ENCODE data around the gene C11orf58. TPM values are rescaled to one million over a fixed set of nuclear protein-coding genes. Genes with fewer than 3 reads are reported as not detected.

Gene C11orf58
- polyA plus RNA-seq, 6 donors from 2014 or later: 174 to 230 (median 196) TPM

DNA sequence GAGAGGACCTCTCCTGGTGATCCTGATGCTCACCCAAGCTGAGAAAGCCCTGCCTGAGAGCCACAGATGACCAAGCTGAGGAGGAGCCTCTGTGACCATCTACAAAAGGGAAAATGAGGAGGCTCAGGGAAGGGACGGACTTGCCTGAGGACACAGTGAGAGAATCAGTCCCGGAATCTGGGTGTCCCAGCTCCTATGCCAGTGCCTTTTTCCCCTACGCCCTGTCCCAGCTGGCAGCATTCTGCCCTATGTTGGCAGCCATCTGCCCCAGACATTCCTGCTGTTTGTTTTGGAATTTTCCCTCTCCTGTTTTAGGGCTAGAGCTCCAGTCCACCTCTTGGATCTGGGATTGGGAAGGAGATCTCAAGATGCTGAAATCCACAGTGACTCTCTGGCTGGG, 54.6 kb downstream of the C11orf58 start:
- Mint-ChIP-seq H3K4me1 (peaks cover 0 to 7% (median 7%) of the 10 kb centered on the region in 3 donors), H3K27ac (no peak overlapping the region)

DNA sequence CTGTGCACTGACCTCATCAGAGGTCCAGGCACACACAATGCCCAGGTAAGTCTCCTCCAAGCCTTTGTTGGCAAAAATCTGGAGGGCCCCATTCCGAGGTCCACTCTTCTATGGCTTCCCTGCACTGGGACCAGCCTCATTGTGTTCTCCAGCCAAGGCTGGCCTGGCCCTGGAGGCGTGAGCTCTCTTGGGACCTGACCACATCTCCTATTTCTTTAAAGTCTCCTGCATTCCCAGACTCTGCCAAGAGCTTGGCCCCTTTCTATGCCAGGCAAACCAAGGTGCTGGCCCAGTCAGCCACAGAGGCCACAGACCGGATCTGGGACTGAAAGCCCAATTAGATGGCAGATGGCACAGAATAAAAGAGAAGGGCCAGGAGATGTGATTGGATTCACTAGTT, 55.1 kb downstream of the C11orf58 start:
- Mint-ChIP-seq H3K4me1 (peaks cover 0 to 7% (median 7%) of the 10 kb centered on the region in 3 donors), H3K9me3 (no peaks in the 10 kb centered on the region), H3K27me3 (no peaks in the 10 kb centered on the region), H3K36me3 (no peaks in the 10 kb centered on the region), H3K4me3 (no peak overlapping the region), H3K27ac (no peak overlapping the region)
- DNase-seq: no peak
- no peak for ATAC-seq (ENCODE audit: low read depth in 2 of 2)

More for the DNA sequence above, 54.6 kb downstream of the C11orf58 start:
- Mint-ChIP-seq H3K4me3 (no peak overlapping the region), H3K36me3 (no peaks in the 10 kb centered on the region), H3K27me3 (no peaks in the 10 kb centered on the region), H3K9me3 (no peaks in the 10 kb centered on the region)
- ATAC-seq (ENCODE audit: low read depth in 2 of 2) (no peak), DNase-seq (no peak)

DNA sequence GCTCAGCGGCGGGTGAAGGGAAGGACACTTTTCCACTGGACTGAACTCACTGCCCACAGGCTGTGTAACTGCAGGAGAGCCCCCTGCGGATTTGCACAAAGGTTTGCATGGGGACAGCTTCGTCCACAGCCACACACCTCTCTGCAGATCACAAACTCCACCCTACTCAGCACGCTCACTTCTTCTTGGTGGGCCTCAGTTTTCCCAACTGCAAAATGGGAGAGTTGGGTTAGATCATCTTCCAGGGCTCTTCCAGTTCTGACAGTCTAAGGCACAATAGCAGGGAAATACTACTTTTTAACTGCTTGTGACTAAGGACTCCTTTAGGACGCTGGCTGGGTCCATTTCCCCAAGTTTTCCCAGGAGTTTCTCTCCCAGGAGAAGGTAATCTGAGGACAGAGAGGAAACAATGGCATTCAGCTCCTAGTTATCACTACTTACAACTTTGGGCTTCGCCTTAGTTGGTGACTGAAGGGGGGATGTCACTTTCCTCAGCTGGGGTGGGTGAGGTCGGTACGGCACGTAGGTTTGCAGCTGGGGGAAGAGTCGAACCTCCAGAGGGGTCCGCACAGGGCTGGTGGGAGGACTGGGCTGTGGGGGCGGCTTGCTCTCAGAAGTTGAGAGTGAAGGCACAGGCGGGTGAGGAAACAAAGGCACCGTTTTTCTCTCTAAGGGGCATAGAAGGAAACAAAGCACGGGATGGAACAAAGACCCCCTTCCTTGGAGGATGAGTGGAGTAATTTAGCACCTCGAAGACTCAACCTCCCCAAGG, 55.8 kb downstream of the C11orf58 start:
- H3K36me3 Mint-ChIP-seq: no peaks in the 10 kb centered on the region
- no peak for ATAC-seq (ENCODE audit: low read depth in 2 of 2)
- no peaks in the 10 kb centered on the region for H3K9me3 Mint-ChIP-seq

DNA sequence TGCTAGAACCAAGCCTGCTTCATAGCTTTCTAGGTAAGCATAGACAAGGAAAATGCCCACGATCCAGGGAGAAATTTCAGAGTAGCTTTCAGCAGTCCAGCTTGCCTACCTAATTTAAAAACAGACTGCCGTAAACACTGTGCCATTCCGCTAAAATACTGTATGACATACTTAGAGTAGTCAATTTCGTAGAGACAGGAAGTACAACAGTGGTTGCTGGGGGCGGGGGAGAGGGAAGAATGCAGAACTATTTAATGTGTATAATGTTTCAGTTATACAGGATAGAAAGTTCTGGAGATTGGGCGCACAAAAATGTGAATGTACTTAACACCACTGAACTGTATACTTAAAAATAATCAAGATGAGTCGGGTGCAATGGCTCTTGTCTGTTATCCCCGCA, 56.7 kb downstream of the C11orf58 start:
- Mint-ChIP-seq H3K9me3 (no peaks in the 10 kb centered on the region), H3K36me3 (no peaks in the 10 kb centered on the region), H3K27ac (peak overlapping the region in 1 of 6 donors; percentile 35), H3K27me3 (no peaks in the 10 kb centered on the region), H3K4me1 (peaks cover 0 to 7% (median 7%) of the 10 kb centered on the region in 3 donors), H3K4me3 (no peak overlapping the region)
- ATAC-seq (ENCODE audit: low read depth in 2 of 2): no peak
- no peak for DNase-seq

More for the DNA sequence above, 55.8 kb downstream of the C11orf58 start:
- no peaks in the 10 kb centered on the region for H3K27me3 Mint-ChIP-seq
- no peak for DNase-seq
- H3K27ac Mint-ChIP-seq: no peak overlapping the region
- H3K4me1 Mint-ChIP-seq: peaks cover 0 to 7% (median 7%) of the 10 kb centered on the region in 3 donors
- no peak overlapping the region for H3K4me3 Mint-ChIP-seq

DNA sequence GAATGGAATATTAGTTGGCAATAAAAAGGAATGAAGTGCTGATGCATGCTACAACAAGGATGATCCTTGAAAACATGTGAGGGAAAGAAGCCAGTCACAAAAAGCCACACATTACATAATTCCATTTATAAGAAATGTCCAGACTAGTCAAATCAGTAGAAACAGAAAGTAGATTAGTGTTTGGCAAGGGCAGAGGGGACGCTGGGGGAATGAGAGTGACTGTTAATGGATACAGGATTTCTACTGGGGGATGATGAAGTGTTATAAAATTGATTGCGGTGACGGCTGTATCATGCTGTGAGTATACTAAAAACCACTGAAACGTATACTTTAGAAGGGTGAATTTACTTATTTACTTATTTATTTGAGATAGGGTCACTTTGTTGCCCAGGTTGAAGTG, 57.9 kb downstream of the C11orf58 start:
- no peak overlapping the region for H3K4me3 Mint-ChIP-seq
- peaks cover 0 to 7% (median 7%) of the 10 kb centered on the region in 3 donors for H3K4me1 Mint-ChIP-seq
- ATAC-seq (ENCODE audit: low read depth in 2 of 2): no peak
- no peaks in the 10 kb centered on the region for H3K36me3 Mint-ChIP-seq
- no peaks in the 10 kb centered on the region for H3K9me3 Mint-ChIP-seq
- H3K27ac Mint-ChIP-seq: peak overlapping the region in 2 of 6 donors; percentile 6 to 72
- no peaks in the 10 kb centered on the region for H3K27me3 Mint-ChIP-seq
- no peak for DNase-seq

DNA sequence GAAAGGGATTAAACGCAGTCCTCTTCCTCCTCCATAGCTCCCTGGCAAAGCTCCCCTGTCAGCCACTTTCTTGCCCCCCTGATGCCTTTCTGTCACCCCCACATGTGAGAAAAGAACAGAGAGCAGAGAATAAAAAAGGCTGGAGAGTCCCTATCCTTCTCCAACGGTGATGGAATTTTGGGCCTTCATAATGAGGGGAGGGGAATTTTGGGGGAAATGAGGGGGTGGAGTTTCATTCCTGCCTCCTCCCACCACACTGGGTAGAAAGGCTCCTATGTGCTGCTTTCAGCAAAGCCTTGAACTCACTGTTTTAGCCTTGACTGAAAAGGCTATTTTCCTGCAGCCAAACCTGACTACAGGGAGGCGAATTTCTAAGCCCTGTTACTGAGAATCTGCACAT, 59.3 kb downstream of the C11orf58 start:
- peaks cover 0 to 7% (median 7%) of the 10 kb centered on the region in 3 donors for H3K4me1 Mint-ChIP-seq
- ATAC-seq (ENCODE audit: low read depth in 2 of 2): no peak
- no peak overlapping the region for H3K27ac Mint-ChIP-seq
- DNase-seq: no peak
- H3K4me3 Mint-ChIP-seq: no peak overlapping the region
- no peaks in the 10 kb centered on the region for H3K27me3 Mint-ChIP-seq
- no peaks in the 10 kb centered on the region for H3K36me3 Mint-ChIP-seq
- H3K9me3 Mint-ChIP-seq: no peaks in the 10 kb centered on the region

DNA sequence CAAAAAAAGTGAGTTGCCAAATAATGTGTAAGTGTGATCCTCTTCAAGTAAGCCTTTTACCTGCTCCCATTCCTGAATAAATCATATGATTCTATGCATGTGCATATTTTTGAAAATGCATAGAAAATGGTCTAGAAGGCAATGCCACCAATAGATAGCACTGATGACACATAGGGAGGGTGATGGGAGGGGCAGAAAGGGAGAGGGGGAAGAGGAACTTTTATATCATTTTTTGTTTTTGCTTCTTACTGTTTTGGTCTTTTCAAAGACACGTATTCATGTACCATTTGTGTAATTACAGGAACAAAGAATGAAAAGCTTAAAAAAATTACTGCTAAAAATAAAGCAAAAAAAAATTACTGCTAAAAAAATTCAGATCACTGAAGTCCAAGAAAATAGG, 60.8 kb downstream of the C11orf58 start:
- no peaks in the 10 kb centered on the region for H3K36me3 Mint-ChIP-seq
- H3K9me3 Mint-ChIP-seq: no peaks in the 10 kb centered on the region
- H3K4me3 Mint-ChIP-seq: no peak overlapping the region
- no peak overlapping the region for H3K27ac Mint-ChIP-seq
- no peaks in the 10 kb centered on the region for H3K27me3 Mint-ChIP-seq
- H3K4me1 Mint-ChIP-seq: peaks cover 0 to 7% (median 7%) of the 10 kb centered on the region in 3 donors
- no peak for ATAC-seq (ENCODE audit: low read depth in 2 of 2)
- no peak for DNase-seq

DNA sequence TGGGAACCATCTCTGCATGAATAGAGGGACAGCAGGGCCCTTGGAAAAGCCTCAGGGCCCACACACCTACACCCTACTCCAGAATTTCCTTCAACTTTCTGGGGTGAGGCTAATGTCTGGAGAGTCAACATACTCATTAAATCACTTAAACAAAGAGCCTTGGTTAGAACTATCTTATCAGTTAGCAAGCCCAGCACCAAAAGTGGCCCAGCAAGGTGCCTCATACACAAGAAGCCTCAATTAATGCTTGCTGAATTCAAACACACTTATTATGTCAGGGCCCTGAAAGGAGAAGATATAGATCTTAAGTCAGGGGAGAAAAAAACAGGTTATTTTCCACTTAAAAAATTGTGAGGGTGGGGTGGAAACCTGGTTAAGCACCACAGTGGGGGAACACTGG, 61.4 kb downstream of the C11orf58 start:
- DNase-seq: no peak
- Mint-ChIP-seq H3K27me3 (no peaks in the 10 kb centered on the region), H3K4me1 (peaks cover 0 to 6% (median 4%) of the 10 kb centered on the region in 3 donors), H3K9me3 (no peaks in the 10 kb centered on the region), H3K36me3 (no peaks in the 10 kb centered on the region), H3K4me3 (no peak overlapping the region), H3K27ac (no peak overlapping the region)
- ATAC-seq (ENCODE audit: low read depth in 2 of 2): no peak

DNA sequence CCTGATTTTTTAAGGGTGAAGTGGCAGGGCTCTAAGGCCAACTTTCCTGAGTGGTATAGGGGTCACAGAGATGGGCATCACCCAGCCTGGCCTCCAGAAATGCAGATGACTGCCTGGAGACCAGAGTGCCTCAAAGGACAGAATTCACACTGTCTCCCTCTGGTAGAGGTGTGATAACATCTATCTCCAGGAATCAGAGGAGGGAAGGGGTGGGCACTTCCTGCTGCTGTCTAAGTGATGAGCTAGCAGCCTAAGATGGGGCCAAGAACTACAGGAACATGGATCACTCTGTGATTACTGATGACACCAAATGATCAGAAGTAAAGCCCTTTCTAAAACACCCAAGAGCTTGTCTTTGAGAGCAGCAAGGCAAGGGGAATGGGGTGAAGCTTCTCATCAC, 61.9 kb downstream of the C11orf58 start:
- H3K27me3 Mint-ChIP-seq: no peaks in the 10 kb centered on the region
- DNase-seq (no peak), ATAC-seq (ENCODE audit: low read depth in 2 of 2) (no peak)
- H3K9me3 Mint-ChIP-seq: no peaks in the 10 kb centered on the region
- no peak overlapping the region for H3K4me3 Mint-ChIP-seq
- peaks cover 0 to 2% (median 0%) of the 10 kb centered on the region in 3 donors for H3K4me1 Mint-ChIP-seq
- H3K36me3 Mint-ChIP-seq: no peaks in the 10 kb centered on the region
- H3K27ac Mint-ChIP-seq: no peak overlapping the region

DNA sequence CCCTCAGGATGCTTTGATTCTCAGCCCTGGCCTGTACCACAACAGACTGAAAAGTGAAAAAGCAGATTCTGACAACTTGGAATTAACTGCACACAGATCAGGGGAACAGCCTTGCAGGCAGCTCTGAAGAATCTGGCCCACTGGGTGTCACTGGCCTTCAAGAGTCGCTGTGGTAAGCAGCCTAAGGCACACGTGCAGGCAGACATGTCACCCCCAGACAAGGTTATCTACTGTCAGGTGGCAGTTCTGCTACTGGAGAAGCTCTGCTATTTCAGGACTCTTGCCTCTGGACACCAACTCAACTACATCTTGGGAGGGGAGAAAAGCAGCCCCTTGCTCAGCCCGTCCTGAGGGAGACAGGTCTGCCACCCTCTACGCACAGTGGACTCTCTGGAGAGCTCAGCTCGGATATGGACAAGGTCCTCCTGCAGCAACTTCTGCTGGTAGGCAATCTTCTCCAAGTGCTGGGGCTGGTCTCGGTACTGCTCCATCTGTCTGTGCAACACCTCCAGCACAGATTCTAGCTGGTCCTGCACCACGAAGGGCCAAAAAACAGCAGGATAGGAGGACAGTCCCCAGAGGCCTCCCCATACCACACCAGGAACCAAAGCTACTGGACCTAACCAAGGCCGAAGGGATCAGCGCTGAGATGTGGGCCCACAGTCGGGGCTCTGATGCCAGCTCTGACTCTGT, 63.0 kb downstream of the C11orf58 start:
- no peak overlapping the region for H3K4me3 Mint-ChIP-seq
- H3K4me1 Mint-ChIP-seq: no peaks in the 10 kb centered on the region
- no peak for ATAC-seq (ENCODE audit: low read depth in 2 of 2)
- H3K27ac Mint-ChIP-seq: no peak overlapping the region
- DNase-seq: no peak
- no peaks in the 10 kb centered on the region for H3K27me3 Mint-ChIP-seq
- no peaks in the 10 kb centered on the region for H3K9me3 Mint-ChIP-seq
- H3K36me3 Mint-ChIP-seq: no peaks in the 10 kb centered on the region

DNA sequence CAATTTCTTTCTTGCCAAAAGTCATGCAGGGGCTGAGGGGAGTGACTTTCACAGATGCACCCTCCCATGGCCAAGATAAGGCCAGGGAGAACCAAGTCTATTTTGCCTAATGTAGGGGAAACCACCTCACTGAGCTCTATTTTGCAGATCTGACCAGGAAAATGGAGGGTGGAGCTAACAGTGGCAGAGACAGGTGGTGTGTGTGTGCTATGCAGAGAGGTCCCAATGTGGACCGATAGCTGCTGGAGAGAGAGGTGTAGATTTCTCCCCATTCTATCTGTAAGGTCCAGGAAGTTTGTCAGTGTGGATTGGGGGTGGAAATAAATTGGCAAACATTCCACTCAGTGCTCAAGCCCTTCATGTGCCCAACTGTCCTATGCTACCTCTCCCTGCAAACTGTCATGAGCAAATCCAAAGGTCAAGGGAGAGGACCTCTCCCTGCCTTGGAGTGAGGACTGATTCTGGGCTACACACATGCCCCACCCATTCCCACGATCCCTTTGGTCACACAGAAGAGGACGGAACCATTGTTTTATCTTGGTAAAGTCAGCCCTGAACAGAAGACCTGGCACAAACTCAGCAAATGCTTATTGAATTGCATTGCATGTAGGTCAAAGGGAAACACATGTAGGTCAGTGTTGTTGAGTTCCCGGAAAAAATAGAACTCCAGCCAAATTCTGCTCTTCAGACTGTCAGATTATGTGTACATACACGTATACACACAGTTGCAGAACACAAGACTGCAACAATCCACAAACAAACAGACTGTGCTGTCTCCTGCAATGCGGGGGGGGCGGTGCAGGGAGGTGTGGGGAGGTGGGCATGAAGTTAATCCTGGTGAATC, 65.9 kb downstream of the C11orf58 start:
- ATAC-seq (ENCODE audit: low read depth in 2 of 2) (no peak), DNase-seq (no peak)
- no peaks in the 10 kb centered on the region for H3K9me3 Mint-ChIP-seq
- H3K4me1 Mint-ChIP-seq: no peaks in the 10 kb centered on the region
- no peaks in the 10 kb centered on the region for H3K27me3 Mint-ChIP-seq
- no peaks in the 10 kb centered on the region for H3K36me3 Mint-ChIP-seq
- peak overlapping the region in 1 of 8 donors; percentile 1 for H3K4me3 Mint-ChIP-seq
- peak overlapping the region in 1 of 6 donors; percentile 32 for H3K27ac Mint-ChIP-seq

DNA sequence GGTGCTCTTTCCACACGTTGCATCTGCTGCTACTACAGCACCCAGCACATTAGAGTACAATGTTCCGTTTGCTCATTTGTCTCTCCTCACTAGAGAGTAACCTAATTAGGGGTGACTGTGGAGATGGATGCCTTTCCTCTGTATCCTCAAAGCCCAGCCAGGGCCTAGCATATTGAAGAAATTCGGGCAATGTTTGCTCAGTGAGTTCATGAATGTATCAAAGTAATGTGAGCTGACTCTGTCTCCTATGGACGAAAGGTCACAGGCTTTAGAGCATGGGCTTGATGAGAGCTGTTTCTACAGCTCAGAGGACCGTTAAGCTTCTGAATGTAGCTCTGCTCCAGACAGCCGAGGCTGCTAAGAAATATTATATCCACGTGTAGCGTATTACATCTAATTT, 67.5 kb downstream of the C11orf58 start:
- H3K27ac Mint-ChIP-seq: no peak overlapping the region
- no peak overlapping the region for H3K4me3 Mint-ChIP-seq
- no peak for DNase-seq
- no peak for ATAC-seq (ENCODE audit: low read depth in 2 of 2)
- no peaks in the 10 kb centered on the region for H3K4me1 Mint-ChIP-seq
- no peaks in the 10 kb centered on the region for H3K36me3 Mint-ChIP-seq
- H3K9me3 Mint-ChIP-seq: no peaks in the 10 kb centered on the region
- H3K27me3 Mint-ChIP-seq: no peaks in the 10 kb centered on the region

DNA sequence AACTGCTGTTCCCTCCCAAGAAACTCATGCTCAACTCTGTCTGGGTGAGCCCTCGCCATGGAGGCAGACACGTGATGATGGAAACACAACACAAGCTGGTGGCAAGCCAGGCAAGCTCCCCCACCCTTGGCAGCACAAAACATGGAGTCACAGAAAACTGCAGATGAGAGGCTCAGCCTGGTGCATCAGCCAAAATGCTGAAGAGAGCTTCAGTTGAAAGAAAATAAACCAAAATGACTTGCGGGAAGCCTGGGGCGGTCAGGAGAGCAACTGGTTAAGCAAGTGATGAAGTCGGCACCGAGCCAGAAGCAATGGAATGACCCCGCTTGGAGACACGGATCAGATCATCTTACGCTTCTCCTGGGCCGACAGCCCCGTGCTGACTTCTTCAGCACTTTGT, 68.3 kb downstream of the C11orf58 start:
- ATAC-seq (ENCODE audit: low read depth in 2 of 2) (no peak), DNase-seq (no peak)
- Mint-ChIP-seq H3K36me3 (no peaks in the 10 kb centered on the region), H3K27ac (no peak overlapping the region), H3K27me3 (no peaks in the 10 kb centered on the region), H3K4me1 (no peaks in the 10 kb centered on the region), H3K4me3 (no peak overlapping the region), H3K9me3 (no peaks in the 10 kb centered on the region)
